ENCODE measurements around the gene TAT.
A peak's percentile ranks its signal among the peaks of the same experiment; 100 is the strongest.
"Not testable (repeated sequence)": the region's sequence is repeated elsewhere in the genome, so short reads cannot be mapped to it uniquely, and the experiment has no call there.

The TAT gene

DNA sequence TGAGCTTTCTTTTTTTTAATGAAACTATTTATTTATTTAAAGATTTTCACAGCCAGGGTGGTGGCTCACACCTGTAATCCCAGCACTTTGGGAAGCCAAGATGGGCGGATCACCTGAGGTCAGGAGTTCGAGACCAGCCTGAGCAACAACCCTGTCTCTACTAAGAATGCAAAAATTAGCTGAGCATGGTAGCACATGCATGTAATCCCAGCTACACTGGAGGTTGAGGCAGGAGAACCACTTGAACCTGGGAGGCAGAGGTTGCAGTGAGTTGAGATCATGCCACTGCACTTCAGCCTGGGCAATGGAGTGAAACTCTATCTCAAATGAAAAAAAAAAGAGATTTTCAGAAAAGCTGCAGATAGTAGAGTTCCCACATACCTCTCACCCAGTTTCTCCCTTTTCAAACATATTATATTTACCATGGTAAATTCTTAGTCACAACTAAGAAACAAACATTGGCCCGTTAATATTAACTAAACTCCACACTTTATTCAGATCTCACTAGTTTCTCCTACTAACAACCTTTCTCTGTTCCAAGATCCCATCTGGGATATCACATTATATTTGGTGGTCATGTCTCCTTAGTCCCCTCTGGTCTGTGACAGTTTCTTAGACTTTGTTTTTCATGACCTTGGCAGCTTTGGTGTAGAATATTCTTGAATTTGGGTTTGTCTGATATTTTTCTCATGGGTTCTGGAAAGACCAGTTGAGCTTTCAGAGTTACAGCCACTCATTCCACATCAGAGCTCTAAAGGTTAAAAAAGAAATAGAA is 7.8 kb upstream of the TAT start:
- no peak for DNase-seq

DNA sequence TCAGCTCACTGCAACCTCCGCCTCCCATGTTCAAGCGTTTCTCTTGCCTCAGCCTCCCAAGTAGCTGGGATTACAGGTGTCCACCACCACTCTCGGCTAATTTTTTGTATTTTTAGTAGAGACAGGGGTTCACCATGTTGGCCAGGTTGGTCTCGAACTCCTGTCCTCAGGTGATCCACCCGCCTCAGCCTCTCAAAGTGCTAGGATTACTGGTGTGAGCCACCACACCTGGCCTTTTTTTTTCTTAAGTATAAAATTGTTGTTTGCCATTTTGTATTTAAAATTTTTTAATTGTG is 5.6 kb upstream of the TAT start:
- not testable (repeated sequence) for DNase-seq

DNA sequence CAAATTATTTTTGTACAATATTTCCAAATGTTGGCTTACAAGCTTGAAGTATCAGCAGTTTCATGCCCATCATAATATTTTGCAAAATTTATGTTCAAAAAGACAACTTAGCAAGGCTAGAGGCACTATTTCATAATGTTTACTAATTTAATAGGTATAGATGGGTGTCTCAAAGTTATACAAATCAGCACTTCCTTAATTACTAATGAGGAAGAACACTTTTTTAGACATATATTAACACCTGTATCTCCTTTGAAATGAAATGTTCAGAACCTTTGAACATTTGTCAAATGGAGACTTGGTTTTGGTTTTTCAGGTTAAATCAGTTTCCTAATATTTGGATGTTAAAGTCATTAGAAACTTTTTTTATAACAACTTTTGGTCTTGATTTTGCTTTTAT is 2.2 kb downstream of the TAT start:
- DNase-seq: no peak

DNA sequence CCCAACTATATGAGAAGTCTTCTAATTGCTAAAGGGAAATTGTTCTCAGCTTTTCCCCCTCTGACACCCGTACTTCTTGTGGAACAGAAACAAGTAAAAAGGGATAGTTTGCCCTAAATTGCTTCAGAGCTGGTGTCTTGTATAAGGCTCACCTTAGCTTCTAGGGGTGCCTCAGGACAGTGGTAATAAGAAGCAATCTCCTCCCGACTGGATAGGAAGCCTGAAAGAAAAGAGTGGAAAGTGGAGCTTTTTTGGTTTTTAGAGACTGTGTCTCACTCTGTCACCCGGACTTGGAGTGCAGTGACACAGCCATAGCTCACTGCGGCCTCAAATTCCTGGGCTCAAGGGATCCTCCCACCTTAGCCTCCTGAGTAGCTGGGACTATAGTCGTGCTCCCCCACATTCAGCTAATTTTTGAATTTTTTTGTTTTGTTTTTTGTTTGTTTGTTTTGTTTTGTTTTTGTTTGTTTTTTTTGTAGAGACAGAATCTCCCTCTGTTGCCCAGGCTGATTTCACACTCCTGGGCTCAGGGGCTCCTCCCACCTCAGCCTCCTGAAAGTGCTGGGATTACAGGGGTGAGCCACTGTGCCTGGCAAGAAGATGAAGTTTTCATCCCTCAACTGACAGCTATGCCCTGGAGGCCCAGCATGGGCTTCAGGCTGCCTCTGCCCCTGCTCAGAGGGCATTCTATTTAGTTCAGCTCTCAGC is 3.4 kb downstream of the TAT start:
- no peak for DNase-seq

DNA sequence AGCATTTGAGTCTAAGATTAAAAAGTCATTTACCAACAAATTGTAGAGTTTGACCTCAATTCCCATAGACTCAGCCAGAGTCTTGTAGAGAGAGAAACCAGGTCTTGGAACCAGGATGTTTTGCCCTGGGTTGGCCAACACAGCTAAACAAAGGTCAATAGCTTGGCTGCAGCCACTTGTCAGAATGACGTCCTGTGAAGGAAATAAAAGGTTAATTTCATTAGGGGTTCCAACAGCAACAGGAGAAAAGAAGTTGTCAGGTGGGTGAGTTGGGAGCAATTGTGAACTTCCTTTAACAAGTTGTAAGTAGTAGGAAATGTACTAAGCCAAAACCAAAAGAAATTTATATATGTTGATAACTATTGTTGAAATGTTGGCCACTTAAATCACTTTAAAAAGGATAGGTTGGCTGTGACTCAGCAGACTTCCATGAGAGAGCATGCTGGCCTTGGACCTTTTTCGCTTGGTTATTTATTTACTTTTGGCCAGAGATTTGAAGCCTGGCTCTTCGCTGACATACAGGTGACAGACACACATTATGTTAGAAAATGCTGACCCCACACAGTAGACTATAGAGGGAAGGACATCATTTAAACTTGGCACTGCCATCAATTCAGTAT is 4.3 kb downstream of the TAT start:
- no peak for DNase-seq

DNA sequence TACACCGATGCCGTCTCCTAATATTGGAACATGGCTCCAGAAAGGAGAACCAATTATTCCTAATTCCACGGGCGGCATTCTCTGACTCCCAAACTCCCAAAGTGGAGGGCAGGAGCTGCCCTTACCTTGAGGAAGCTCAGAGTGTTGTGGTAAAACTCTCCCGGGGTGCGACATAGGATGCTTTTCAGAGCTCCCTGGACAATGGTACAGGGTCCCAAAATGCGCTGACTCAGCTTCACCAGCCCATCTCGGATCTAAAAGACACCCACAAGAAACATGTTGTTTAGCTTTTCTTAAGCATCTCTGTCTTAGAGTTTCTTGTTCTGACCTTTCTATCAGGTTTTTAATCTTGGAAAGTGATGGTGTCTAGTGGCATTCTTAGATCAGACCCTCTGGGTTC is 6.7 kb downstream of the TAT start:
- DNase-seq: no peak

DNA sequence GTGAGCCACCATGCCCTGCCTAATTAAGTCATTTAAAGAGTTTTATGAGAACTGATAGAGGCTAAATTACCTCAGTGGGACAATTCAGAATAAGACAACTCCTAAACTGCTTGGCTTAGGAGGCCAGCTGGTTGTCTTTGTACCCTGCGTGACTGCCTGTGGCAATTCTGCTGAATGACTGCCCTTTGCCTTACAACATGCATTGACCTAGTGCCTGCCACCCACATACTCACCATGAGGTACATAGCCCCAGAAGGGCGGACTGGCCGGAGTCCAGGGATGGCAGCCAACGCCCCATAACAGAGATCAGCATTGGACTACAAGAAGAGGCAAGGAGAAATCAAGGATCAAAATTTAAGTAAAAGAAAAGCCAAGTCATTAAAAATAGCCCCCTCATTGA is 7.3 kb downstream of the TAT start:
- no peak for DNase-seq

DNA sequence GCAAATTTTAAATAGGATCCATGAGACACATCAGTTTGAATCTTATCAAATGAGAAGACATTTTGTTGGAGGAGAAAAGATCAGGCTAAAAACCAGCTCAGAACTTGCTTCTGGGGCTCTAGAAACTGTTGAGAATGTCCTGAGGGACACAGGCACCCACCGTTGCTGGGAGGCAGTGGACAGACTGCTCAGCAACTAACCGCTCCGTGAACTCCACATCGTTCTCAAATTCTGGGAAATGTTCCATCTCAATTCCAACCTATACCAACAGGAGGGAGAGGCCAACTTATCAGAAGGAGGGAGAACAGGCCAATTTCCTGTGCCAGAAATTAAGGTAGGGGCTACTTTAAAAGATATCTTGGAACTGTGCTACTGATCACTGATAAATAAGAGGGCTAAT is 8.3 kb downstream of the TAT start:
- no peak for DNase-seq

DNA sequence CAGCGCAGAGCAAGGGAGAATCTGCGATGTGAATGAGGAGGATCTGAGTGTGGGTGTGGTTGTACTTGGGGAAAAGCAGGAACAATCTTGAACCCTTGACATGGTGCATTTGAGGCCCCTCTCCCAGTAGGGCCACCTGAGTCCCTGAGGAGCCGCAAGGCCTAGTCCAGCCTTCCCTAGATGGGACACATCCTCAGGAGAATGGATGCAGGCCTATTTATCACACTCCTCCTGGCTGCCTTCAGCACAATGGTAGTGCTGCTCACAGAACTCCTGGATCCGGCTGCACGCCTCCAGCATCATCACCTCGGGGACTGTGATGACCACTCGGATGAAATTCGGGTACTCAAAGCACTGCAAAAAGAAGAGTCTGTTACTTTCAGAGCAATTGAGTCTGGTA is 9.0 kb downstream of the TAT start:
- no peak for DNase-seq

DNA sequence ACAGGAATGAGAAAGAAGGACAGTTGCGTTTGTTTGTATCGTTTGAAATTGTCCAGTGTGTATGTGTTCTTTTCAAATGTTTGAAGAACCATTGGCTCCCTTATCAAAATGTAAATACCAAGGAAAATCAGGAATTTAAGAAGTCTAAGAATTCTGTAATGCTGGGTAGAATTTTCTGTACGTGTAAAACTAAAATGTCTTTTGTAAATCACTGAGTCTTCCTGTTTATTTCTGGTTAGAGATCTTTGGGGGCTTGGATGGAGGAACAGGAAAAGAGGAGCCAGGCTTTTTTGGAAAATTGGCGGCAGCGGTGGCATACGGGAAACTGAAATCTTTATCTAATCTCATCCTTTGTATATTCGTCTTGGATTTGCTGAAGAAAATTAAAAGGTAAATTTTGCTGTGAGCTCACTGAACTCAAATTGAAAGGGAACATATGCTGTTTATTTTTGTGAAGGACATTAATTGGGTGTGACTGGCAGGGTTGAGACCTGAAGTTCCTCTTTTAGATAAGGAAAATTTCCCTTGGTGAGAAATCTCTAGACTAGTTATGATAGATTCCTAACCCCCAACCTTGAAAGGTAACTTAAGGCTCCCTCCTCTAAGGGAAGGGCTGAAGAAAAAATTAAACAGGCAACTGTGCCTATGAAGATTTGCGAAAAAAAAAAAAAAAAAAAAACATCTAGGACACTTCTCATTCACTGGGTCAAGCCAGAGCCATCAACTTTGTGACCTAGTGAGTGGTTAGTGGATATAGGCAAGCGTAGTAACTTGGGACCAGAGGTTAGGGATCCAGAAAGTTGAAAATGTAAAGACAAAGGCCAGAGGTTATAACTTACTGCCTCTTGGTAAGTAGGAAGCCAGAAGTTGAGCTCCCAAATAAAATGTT is 10.8 kb downstream of the TAT start:
- no peak for DNase-seq

DNA sequence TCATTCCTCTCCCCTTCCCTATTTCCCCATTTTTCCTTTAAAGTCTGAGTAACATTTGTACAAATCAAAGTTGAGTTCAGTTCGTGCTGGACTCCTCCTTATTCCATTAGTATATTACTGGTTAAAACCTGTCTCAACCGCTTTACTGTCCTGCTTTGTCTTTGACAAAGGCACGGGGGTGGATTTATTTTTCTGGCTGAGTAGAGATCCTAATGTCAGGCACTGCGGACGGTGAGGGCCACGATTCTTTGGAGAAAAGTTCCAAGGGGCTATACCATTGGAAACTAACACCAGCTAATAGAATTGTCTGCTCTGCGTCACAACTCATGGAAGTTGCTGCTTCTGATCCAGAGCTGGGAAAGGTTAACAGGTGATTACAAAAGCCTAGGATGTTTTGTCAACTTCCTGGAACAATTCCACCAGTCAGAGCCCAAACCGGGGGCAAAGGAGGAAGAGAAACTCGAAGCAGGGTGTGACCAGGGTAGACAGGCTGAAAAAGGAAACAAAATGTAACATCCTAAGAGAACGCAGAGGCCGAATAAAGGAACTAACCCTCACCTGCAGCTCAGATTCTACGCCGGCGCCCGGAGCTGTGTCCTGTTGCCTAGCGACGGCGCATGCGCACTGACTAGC is 12.4 kb downstream of the TAT start:
- DNase-seq: no peak

DNA sequence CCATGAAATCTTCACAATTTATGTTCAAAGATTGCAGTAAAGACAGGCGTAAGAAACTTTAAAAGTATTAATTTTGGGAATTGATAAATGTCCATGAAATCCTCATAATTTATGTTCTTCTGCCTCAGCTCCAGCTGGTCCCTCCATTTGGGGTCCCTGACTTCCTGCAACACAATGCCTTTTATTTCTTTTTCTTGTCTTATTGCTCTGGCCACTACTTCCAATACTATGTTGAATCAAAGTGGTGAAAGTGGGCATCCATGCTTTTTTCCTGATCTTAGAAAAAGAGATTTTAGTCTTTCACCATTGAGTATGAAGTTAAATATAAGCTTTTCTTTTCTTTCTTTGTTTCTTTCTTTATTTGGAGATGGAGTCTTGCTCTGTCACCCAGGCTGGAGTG is 14.3 kb downstream of the TAT start:
- DNase-seq: no peak

DNA sequence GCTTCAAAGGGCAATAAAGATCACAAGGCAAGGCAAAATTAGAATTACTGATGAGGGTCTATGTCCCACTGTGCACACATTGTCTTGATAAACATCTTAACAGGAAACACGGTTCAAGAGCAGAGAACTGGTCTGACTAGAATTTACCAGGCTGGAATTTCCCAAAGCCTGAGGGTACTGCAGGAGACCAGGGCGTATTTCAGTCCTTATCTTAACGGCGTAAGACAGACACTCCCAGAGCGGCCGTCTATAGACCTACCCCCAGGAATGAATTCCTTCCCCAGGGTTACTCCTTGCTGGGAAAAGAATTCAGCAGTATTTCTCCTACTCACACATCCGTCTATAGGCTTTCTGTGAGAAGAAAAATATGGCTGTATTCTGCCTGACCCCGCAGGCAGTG is 15.0 kb downstream of the TAT start:
- not testable (repeated sequence) for DNase-seq

DNA sequence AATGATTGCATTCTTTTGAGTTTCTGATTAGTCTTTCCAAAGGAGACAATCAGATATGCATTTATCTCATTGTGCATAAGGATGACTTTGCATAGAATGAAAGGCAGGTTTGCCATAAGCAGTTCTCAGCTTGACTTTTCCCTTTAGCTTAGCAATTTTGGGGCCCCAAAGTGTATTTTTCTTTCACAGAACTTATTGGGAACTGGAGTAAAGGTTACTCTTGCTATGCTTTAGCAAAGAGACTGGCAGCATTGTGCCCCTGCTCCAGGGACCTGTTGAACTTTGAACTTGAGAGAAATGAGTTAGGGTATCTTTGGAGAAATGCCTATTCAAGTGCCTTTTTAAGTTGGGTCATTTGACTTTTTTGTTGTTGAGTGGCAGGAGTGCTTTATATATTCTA is 17.0 kb downstream of the TAT start:
- DNase-seq: no peak

DNA sequence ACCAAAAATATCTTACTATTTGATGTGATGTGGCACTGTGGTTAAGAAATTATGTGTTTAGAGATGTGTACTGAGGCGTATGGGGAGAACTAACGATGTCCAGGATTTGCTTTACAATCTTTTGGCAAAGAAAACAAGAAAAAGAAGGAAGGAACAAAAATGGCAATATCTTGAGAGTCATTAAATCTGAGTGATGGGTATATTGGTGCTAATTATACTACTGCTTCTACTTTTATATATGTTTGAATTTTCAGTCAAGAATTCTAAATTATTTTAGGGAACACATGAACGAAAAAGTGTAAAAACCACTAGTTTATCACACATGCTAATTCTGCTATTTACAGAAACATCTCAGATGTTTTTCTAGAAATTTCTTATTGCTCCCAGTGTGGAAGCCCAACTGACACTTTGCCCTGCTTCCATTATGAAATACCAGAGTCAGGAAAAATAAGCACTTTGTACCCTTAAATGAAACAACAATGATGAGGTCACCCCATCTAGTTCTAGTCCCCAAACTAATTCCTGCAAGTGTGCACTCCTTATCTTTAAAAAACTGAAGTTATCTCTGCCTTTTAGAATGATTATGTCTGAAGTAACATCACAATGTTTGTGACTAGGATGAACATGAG is 18.8 kb downstream of the TAT start:
- DNase-seq: no peak

DNA sequence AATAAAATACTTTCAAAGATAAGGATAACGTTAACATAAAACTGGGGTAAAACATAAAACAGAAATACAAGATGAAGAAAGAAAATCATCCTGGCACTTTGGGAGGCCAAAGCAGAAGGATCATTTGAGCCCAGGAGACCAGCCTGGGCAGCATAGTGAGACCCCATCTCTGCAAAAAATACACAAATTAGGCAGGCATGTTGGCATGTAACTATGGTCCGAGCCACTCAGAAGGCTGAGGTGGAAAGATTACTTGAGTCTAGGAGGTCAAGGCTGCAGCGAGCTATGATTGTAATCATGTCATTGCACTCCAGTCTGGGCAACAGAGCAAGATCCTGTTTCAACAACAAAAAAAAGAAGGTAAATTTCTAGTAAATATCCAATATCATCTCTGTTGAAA is 19.6 kb downstream of the TAT start:
- DNase-seq: no peak

DNA sequence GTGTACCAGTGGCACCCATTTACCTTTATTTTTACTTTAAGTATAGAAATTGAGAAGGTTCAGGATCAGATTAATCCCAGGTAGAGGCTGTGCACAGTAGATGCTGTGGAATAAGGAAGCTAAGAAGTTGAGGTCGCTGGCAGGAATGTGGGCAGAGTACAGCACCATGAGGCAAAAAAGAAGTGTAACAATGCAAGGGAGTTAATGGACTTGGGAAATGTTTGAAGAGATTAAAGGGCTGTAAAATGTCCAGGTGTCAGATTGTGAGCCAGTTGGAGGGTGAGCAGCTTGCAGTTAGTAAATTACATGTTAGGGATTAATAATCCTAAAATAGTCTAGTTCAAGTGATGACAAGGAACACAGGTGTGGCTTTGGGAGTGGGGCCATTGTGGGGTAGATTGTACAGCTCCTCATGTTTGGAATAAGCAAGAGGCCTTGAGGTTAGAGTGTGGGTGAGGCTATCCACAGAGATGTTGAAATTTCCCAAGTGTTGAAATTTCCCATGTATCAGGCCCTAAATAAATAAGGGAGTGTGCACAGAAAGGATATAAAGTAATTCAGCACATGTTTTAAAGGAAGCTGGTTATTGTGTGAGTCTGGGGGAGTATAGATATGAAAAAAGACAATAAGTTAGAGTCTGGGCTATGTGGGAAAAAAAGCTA is 21.5 kb downstream of the TAT start:
- DNase-seq: no peak

DNA sequence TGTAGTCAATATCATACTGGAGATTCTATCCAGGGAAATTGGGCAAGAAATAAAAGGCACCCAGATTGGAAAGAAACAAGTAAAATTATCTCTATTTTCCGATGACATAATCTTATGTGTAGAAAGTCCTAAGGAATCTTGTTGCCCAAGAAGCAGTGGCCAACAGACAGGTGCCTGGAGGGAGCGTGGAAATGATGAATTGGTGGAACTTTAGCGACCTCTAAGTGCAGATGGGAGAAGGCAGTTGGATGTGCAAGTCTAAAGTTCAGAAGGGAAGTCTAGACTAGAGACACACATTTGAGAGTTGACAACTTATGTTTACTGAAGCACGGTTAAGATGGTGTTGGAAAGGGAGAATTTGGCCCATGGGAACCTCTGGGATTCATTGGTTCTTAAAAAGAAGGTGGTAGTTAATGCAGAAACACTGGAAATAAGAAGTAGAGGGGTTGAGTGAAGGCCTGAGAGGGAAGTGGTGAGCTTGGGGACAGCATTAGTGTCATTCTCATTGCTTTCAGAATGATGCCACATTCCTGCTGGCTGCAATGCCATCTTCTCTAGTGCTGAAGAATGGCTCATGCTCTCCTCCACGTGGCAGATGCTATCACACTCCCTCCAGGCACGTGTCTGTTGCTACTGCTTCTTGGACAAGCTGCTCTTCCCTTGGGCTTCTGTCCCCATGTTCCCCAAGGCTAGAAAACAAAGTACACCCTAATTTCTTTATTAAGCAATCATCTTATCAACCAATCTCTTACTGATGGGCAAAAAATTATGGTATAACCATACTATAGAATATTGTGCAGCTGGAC is 24.0 kb downstream of the TAT start:
- no peak for DNase-seq

DNA sequence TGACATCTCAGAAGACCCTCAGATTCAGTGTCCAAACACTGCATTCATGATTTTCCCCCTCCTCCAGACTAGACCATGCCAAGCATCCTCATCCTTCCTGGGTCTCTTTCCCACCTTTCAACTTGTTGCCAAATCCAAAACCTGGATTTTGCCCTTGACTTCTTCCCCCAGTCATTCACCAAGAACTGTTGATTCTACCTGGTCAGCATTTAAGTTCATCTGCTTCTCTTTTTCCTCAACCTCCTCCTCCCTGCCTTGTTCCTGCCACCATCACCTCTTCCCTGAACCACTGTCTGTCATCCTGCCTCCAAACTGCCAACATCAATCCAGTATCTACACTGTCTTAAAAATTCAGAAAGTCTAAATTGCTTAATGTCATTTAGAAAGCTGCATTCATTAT is 29.7 kb downstream of the TAT start:
- DNase-seq: no peak

DNA sequence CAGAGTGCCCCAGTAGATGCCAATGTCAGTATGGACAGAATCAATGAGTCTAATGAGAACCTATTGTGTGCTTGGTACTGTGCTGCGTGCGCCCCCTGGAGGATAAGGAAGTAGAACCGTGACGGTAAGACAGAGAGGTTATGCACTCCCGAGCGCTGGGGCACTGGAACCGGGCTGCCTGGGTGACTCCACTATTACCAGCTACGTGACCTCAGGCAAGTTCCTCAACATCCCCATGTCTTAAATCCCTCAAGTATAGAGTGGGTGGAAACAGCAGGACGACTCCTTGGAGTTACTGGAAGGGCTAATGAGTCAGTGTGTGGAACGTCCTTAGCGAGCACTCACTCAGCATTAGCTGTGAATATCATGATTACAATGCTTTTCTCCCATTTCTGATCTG is 34.5 kb downstream of the TAT start:
- DNase-seq: peak; percentile 52

DNA sequence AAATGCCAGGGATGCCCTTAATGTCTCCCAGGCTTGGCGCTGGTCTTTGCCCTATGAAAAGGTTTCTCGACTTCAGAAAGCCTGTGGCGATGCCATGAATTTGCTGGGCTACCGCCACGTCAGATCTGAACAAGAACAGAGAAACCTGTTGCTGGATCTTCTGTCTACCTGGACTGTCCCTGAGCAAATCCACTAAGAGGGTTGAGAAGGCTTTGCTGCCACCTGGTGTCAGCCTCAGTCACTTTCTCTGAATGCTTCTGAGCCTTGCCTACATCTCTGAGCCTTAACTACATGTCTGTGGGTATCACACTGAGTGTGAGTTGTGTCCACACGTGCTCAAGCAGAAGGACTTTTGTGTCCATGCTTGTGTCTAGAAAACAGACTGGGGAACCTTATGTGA is 39.2 kb downstream of the TAT start:
- peak; percentile 25 for DNase-seq

Measured in CD4-positive, alpha-beta T cell treated with Interleukin-12 subunit alpha and Interleukin-12 subunit beta, for 1 hour (primary cell).